ENCODE data around the gene CAMK2D.

The CAMK2D gene

GRCh38 chr4:113603911-113604310, 157.6 kb downstream of the CAMK2D start:
- TF ChIP-seq ZFX (IDR thresholded peaks at IDR 0.05) (no peak), CTCF (conservative IDR thresholded peaks at IDR 0.05) (no peak)
- no peak overlapping the region for H3K27ac ChIP-seq

- H3K27ac ChIP-seq = no peak overlapping the region
- TF ChIP-seq CTCF (conservative IDR thresholded peaks at IDR 0.05) = no peak
- no peak for TF ChIP-seq ZFX (IDR thresholded peaks at IDR 0.05)
Measured at GRCh38 chr4:113602646-113603228, 158.8 kb downstream of the CAMK2D start.

- TF ChIP-seq CTCF (conservative IDR thresholded peaks at IDR 0.05) = no peak
- TF ChIP-seq ZFX (IDR thresholded peaks at IDR 0.05) = no peak
- H3K27ac ChIP-seq = no peak overlapping the region
Measured at GRCh38 chr4:113601636-113602035, 159.9 kb downstream of the CAMK2D start.

- TF ChIP-seq CTCF (conservative IDR thresholded peaks at IDR 0.05) (no peak), ZFX (IDR thresholded peaks at IDR 0.05) (no peak)
- no peak overlapping the region for H3K27ac ChIP-seq
Measured at GRCh38 chr4:113596396-113596795, 165.1 kb downstream of the CAMK2D start.

DNA sequence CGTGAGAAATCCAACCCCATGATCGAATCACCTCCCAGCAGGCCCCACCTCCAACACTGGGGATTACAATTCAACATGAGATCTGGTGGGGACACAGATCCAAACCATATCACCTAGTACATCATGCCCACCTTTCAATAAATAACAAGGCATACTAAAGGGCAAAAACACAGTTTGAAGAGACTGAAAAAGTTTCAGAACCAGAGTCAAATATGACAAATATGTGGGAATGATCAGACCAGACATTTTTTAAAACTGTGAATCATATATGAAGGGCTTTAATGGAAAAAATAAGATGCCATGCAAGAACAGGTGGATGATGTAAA, 167.3 kb downstream of the CAMK2D start:
- H3K27ac ChIP-seq = no peak overlapping the region
- TF ChIP-seq CTCF (conservative IDR thresholded peaks at IDR 0.05) (no peak), ZFX (IDR thresholded peaks at IDR 0.05) (no peak)

- TF ChIP-seq CTCF (conservative IDR thresholded peaks at IDR 0.05) (no peak), ZFX (IDR thresholded peaks at IDR 0.05) (no peak)
- no peak overlapping the region for H3K27ac ChIP-seq
Measured at GRCh38 chr4:113593400-113594230, 167.9 kb downstream of the CAMK2D start.

DNA sequence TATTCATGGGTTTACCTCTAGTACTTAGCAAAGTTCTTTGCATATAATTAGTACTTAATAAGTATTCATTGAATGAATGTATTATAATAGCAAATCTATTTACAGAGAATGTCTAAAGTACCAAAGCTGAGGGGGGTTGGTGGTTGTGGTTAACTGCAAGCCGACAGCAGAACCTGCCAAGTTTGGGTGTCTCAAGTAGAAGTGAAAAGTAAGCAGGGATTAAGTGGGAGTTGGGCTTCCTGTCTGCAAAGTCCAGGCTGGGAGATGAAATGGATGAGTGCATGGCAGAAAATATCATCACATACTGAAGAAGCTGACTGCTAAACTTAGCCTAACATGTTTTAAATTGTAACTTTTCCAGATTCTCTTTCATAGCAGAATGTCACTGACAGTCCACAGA, 169.6 kb downstream of the CAMK2D start:
- H3K27ac ChIP-seq = no peak overlapping the region
- TF ChIP-seq ZFX (IDR thresholded peaks at IDR 0.05) = no peak

Data from C4-2B (cell line).